EH (cell line): ENCODE measurements around the gene PIGB.
A peak's percentile ranks its signal among the peaks of the same experiment; 100 is the strongest.
"Not testable (repeated sequence)": the region's sequence is repeated elsewhere in the genome, so short reads cannot be mapped to it uniquely, and the experiment has no call there.

ENCODE experiments used
- DNase-seq: peaks from one replicate; pipeline ENCODE4 v3.0.0-alpha.2; 2015; ENCODE audit warnings: low read depth

The PIGB gene

DNA sequence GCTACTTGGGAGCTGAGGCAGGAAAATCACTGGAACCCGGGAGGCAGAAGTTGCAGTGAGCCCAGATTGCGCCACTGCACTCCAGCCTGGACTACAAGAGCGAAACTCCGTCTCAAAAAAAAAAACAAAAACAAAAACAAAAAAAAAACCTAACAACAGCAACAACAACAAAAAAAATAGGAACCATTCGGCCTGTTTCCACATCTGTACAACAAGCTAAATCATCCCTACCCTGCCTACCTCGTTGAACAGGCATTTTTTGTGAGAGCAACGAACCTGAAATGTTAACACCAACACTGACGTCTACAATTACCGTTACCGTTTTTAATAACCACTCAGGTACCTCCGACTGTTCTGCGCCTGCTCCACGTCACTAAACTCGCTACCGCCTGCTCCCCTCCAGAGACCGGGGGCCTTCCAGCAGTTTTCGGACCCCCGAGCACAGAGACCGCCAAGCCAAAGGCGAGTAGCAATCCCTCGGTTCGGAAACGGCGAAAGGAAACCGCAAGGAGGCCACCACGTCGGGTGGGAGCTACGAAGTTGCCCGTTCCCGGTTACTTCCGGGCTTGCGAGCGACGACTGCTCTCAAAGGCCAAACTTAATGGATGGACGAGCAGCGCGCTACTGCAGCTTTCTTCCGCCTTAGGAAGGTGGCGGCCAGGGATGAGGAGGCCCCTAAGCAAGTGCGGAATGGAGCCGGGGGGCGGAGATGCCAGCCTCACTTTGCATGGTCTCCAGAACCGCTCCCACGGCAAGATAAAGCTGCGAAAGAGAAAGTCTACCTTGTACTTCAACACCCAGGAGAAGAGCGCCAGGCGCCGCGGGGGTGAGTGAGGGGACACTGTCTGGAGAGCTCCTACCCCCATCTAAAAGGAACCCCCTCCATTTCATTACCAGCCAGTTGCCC is at the start of gene PIGB, which contains the start of gene PIGBOS1:
PIGB (plus strand) TSS at position 635 of the 907 bp plus-strand sequence; CDS start at position 664, 29 bp downstream.
PIGBOS1 (minus strand) TSS at position 536 of the 907 bp plus-strand sequence. CDS start 1,331 bp downstream, outside the sequence.
- DNase-seq = peak; percentile 90

DNA sequence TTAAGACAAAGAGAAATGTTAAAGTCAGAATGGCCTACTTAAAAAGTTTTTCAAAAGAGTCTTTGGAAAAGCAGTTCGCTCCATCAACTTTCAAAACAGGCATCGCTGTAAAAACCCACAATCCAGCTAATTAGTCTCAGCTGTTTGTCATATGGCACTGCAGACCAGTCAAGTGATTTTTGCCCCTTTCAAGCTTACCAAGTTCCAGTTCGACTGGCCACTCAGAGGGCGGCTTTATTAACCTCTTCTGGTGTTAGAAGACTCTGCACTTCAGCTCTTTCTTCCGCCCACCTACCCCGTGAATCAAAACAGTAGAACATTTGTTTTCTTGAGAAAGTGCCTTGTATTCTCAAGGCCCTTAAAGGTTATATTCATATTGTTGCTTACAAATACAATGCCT is 48.7 kb upstream of the PIGB start:
- DNase-seq = no peak

DNA sequence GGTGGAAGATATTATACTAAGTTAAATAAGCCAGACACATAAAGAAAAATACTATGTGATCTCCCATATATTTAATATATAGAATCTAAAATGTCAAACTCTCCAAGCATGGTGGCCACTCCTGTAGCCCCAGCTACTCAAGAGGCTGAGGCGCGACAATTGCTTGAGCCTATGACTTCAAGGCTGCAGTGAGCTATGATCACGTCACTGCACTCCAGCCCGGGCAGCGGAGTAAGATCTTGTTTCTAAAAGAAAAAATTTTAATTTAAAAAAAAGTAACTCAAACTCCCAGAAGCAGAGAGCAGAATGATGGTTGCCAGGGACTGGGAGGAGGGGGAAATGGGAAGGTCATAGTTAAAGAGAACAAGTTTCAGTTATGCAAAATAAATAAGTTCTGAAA is 42.7 kb upstream of the PIGB start:
- no peak for DNase-seq

DNA sequence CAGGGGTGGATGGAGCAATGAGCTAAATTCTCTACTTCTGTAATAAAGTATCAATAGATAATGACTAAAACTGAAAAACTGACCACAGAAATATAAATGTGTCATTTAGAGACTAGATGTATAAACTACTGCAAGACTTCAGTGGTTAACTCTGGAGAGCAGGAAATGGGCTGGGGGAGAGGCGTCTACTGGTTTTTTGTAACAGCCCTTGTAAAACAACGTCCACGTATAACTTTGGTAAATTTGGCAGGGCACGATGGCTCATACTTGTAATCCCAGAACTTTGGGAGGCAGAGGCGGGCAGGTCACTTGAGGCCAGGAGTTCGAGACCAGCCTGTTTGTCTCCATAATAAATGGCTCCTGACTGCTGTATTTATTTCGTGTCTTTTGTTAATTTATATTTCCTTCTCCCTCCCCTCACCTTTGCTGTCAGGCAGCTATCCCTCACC is 41.9 kb upstream of the PIGB start:
- DNase-seq = no peak

DNA sequence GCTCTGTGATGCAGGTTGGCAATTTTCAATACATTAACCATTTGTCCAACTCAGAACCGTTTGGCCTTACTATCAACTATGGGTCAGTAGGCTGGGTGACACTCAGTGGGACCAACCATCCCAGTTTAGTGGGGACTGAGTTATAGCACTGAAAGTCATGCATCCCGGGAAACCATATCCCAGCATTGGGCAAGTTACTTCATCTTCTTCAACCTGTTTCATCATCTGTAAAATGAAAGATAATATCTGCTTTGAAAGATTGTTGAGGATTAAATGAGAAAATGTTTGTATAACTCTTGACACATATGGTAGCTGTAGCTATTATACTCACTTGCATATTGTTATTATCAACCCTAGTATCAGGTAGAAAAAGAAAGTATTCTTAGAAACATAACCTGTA is 41.3 kb upstream of the PIGB start:
- no peak for DNase-seq

DNA sequence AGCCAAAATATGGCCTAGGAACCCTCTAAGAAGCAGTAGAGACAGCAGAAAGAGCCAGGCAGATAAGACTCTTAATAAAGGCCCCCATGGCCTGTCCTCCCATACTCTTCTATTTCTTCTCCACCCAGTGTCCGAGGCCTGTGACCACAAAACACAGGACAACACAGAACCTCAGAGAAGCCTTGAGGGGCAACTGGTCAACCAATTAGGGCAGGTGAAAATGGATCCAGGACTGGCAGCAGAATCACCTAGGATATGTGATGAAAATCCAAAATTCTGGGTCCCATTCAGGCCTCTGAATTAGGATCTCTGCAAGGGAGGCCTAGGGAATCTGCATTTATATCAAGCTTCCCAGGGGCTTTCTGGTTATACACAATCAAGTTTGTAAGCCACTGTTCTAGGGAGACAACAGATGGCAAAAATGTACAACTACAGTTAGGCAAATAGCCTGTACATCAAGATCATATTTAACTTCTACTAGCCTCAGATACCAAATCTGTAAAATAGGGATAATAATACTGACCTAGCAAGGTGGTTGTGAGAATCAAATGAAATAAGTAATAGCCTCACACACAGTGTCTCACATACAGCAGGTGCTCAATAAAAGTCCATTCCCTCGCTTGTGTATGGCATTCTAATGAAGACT is 39.8 kb upstream of the PIGB start:
- DNase-seq = no peak

DNA sequence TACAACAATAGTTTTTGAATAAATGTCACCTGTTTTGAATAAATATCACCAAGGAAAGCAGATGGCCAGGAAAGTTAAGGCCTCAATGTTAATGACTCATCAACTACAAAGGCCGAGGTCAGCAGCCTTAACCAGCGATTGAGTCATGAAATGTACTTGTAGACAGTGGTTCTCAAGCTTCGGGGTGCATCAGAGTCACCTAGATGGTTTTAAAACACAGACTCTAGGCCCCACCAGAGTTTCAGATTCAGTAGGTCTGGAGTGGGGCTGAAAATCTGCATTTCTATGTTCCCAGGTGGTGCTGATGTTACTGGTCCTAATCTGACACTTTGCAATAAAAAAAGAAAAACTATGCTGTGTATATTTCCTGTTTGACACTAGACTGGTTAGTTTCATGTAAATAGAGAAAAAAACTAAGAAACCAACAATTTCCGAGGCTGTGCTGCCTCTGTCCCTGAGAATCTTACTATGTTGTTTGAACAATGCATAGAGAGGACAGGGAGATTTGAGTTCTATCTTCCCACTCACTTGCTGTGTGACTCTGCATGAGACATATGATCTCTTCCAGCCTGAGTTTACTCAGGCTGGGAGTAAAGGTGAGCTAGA is 39.2 kb upstream of the PIGB start:
- peak; percentile 84 for DNase-seq

DNA sequence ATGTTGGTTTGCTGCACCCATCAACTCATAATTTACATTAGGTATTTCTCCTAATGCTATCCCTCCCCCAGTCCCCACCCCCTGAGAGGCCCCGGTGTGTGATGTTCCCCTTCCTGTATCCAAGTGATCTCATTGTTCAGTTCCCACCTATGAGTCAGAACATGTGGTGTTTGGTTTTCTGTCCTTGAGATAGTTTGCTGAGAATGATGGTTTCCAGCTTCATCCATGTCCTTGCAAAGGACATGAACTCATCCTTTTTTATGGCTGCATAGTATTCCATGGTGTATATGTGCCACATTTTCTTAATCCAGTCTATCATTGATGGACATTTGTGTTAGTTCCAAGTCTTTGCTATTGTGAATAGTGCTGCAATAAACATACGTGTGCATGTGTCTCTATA is 38.4 kb upstream of the PIGB start:
- peak; percentile 9 for DNase-seq

DNA sequence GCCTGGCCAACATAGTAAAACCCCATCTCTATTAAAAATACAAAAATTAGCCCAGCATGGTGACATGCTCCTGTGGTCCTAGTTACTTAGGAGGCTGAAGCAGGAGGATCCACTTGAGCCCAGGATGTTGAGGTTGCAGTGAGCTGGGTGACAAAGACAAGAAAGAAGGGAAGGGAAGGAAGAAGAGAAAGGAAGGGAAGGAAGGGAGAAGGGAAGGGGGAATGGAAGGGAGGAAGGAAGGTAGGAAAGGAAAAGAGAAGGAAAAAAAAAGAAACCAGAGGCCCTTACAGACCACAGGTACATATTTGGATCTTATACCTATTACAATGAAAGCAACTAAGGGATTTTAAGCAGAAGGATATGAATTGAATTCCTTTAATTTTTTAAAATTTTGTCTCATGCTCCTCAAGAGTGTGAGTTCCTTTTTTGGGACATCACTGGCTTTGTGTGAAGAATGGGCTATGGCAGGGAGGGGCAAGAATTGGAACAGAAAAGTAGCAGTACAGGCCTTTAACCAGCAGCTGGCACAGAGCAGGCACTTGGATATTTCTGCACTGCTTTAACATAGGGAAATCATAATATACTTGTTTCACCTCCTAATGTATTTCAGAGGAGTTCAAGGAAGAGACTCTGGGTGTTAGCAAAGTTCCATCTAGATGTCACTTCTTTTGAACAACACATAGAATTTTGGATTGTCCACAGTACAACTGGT is 37.3 kb upstream of the PIGB start:
- no peak for DNase-seq

DNA sequence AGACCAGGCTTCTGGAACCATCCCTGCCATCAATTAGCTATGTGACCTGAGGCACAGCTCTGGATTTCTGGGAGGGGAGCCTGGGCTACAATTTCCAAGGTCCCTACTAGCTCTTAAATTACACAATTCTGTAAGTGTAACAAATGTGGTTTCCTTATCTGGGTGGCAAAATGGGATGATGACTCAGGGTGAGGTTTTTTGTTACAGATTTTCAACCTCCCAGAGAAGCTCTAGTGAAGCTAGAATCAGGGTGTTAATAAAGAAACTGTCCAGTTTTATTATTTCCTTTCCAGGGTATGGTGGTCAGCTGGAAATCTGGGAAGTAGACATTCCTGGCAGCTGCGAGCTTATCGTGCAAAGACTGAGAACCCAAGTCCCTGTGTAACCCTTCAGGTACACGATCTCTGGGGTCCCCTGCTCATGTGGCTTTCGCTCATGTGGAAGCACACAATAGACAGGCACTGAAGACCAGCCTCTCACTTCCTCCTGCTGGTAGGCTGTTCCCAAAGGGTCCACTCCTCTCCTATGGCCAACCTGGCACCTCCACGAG is 36.7 kb upstream of the PIGB start:
- peak; percentile 83 for DNase-seq

DNA sequence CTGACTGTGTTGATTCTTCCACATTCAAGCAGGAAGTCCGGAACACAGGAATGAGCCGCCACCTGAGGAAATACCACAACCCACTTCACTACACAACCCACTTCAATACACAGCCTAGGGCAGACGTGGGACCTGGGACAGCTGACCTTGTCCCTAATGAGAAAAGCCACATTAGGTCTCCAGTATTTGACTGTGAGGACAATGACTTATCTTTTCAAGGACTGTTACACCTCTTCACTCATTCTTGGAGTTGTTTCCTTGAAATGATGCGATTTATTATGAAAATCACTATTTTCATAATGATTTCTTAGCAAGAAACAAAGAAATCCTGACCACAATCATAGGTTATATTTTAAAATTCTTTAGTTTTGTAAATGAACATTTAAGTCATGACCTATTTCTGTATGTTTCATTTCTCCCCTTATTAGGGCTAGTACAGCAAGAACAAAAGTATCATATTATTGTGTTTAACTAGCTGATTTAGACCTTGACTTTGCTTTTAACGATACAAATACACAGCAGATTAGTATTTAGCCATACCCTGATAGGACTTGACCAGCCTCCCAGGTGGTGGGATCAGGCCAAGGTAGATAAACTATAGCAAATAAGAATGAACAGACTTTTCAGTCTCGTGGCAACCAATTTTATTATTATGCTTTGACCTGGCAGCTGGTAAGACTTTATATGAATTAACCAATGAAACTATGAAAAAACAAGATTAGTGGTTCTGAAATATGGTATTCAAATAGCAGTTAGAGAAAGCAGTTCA is 35.5 kb upstream of the PIGB start:
- no peak for DNase-seq

DNA sequence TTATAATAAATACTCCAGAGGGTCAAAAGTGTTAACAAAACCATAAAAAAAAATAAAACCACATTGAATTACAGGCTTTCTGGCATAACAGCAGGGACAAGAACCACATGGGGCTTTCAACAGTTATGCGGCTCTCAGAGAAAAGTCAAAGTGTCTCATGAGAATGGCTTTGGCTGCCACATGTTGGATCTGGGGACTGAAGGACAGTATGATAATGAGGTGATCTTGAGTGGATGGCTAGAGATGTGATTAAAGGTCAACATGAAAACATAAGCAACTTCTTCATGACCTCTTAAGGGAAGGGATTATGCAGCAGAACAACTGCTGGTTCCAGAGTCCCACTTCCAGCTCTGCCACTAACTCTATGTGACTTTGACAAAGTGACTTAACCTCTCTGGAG is 34.6 kb upstream of the PIGB start:
- no peak for DNase-seq

DNA sequence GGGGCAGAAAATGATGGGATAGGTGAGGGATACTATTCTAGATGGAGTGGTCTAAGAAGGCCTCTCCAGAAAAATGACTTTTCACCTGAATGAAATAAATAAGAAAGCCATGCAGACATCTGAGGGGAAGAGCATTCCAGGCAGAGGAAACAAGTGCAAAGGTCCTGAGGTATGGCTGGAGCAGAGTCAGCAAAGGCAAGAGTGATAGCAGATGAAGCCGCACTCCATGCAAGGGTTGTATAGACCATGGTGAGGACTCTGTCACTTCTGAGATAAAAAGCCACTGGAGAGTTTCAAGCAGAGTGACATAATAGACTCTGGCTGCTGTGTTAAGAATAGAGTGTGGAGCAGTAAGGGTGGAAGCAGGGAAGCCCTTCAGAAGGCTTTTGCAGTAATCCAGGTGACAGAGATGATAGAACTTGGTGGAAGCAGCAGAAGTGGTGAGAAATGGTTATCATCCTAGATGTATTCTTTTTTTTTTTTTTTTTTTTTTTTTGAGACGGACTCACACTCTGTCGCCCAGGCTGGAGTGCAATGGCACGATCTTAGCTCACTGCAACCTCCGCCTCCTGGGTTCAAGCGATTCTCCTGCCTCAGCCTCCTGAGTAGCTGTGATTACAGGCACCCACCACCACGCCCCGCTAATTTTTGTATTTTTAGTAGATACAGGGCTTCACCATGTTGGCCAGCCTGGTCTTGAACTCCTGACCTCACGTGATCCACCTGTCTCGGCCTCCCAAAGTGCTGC is 32.4 kb upstream of the PIGB start:
- not testable (repeated sequence) for DNase-seq

DNA sequence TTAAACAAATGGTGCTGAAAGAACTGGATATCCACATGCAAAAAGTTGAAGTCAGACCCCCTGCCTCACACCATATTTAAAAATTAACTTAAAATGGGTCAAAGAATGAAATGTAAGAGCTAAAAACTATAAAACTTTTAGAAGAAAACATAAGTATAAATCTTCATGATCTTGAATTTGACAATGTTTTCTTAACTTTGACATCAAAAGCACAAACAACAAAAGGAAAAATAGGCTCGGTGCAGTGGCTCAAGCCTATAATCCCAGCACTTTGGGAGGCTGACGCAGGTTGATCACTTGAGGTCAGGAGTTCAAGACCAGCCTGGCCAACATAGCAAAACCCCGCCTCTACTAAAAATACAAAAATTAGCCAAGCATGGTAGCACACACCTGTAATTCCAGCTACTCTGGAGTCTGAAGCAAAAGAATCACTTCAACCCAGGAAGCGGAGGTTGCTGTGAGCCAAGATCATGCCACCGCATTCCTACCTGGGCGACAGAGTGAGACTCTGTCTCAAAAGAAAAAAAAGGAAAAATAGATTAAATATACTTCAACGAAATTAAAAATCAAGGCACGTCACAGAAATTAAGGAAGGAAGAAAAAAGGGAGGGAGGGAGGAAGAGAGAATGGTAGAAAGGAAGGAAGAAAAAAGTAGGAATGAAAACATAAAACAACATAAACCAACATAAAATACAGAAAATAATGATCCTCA is 30.9 kb upstream of the PIGB start:
- DNase-seq = no peak

DNA sequence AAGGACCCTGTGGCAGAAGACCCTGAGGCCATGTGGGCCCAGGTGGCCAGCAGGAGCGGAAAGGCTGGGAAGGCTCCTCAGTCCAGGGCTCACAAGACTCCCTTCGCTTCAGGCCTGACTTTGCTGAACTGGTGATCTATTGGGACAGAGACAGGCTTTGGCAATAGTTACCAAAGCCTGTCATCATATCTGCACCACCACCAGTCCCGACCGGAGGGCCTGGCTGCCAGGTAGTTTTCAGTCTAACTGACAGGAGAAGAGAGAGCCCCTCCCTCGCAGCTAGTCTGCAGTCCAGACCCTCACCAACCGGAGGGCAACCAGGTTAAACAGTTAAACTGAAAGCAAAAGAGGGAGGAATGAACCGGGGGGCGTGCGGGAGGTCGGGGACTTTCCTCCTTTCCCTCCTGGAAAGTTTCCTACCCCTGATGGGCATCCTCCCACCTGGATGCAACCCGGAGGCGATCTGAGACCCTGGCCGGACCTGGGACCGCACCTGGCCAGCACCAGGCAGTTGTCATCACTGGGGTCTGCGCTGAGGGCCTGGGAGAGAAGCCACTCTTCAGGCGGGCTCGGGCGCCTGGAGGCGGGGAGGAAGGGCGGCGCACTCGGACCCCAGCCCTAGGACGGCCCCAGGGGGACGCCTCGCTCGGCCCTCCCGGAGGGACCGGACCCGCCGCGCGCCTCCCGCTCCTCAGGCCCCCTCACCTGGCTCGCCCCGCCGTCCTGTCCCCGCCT is 29.8 kb upstream of the PIGB start:
- DNase-seq = peak; percentile 43

DNA sequence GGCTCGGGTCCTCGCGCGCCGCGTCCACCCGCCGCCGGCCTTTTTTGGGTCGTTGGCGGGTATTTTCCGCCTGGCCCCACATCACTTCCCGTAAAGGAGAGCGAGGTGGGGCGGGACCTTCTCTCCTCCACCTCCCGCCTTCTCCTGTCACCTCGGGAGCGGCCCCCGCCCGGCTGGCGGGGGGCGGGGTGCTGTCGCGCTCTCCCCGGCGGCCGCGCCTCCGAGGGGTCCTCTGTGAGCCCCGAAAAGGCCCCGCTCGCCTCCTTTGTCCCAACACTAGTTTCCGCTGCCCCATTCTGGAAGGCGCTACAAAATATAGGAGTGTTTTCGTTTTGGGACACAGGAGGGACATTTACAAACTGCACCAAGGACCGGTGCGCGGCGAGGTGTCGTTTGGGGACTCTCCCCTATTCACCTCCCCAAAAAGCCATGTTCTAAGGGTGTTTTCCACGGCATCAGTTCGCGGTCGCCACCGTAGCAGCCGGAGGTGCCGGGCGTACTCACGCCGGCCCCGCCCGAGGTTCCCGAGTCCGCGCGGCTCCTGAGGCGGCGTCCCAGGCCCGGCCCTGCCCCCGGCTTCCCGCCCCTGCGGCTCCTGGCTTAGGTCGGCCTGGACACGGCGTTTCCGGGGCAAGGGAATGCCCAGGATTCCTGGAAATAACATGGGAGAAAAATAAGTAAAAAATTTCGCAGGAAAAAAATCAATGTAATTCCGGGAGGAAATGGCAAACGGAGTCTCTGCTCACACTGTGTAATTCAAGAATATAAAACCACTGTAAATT is 29.1 kb upstream of the PIGB start, which contains the start of gene RAB27A:
RAB27A (minus strand) TSS at position 68 of the 782 bp plus-strand sequence. CDS start 54,879 bp downstream, outside the sequence.
- DNase-seq = peak; percentile 77

DNA sequence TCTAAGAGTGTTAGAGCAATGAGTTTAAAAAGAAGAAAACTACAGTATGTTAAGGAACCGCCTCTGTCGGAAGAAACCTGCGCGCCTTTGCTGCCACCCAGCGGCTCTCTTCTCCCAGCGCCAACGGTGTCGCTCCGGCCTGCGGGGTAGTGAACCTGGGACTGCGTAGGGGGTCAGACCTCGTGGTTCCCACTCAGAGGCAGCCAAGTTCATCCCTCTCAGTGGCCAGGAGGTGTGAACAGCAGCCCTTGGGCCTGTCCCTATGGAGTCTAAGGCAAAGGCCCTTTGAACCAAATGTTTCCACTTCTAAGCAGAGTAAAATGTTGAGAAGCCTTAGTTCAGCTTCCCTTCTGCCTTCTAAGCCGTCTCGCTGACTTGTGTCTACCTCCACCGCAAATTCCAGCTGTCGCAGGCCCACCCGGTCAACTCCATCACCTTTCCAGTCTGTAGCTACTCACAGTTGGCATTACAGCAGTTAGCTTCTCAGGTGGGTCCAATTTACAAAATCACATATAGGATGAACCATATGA is 28.4 kb upstream of the PIGB start:
- peak; percentile 77 for DNase-seq

DNA sequence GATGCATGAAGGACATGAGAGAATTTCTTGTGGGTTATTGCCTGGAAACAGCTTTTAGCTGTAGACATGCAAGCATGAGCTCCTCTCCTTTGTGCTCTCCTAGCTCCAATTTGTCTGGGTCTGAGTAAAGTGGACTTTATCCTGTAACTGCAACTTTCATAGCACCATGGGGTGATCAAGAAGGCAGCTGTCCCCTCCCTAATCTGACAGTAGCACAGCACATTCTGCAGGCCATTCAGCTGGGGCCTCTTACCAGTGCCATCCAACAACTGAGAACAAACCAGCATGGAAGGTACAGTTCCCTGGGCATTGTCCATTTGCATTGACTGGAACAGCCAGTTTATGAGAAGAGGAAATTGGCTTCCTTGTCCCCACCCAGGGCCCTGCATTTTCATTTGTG is 21.7 kb upstream of the PIGB start:
- DNase-seq = no peak
